NCI-H748 (cell line): ENCODE results near the gene GLRX3.

Experiments
- DNase-seq: peaks from one replicate; lab custom pipeline; 2025; ENCODE audit not compliant: unreplicated experiment; lab: John Stamatoyannopoulos, UW

Gene GLRX3

DNA sequence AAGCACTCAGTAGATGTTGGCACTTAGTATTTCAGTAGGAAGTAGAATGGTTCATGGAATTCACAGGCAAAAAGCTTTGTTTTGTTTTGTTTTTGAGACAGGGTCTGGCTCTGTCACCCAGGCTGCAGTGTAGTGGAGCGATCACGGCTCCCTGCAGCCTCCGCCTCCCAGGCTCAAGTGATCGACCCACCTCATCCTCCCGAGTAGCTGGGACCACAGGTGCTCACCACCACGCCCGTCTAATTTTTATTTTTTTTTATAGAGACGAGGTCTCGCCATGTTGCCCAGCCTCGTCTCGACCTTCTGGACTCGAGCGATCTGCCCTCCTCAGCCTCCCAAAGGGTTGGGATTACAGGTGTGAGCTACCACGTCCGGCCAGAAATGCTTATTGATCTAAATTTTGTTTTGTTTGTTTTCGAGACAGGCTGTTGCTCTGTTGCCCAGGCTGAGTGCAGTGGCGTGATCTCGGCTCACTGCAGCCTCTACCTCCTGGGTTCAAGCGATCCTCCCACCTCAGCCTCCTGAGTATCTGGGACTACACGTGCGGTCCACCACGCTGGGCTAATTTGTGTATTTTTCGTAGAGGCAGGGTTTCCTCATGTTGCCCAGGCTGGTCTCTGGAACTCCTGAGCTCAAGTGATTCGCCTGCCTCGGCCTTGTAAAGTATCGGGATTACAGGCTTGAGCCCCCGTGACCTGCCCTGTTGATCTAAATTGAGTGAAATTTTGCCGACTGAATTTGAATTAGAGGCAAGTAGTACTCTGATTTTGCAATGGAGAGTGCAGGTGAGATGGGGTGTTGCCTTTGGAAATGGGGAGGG lies 1.7 kb downstream of the GLRX3 start:
- DNase-seq: no peak

GRCh38 chr10:130138479-130138866 lies 2.3 kb downstream of the GLRX3 start:
- DNase-seq: peak; percentile 68

- no peak for DNase-seq
Measured at GRCh38 chr10:130140425-130140824, 4.2 kb downstream of the GLRX3 start.

DNA sequence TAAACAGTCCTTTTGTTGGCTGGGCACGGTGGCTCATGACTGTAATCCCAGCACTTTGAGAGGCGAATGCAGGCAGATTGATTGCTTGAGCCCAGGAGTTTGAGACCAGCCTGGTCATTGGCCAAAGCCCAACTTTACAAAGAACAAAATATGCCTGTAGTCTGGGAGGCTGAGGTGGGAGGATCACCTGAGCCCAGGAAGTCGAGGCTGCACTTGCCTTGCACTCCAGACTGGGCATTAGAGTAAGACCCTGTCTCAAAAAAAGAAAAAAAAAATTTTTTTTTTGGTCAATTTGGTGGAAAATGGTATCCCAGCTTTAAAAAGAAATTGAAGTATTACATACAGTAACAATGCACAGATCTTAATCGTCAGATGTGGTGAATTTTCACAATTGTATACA lies 4.8 kb downstream of the GLRX3 start:
- DNase-seq: no peak

DNA sequence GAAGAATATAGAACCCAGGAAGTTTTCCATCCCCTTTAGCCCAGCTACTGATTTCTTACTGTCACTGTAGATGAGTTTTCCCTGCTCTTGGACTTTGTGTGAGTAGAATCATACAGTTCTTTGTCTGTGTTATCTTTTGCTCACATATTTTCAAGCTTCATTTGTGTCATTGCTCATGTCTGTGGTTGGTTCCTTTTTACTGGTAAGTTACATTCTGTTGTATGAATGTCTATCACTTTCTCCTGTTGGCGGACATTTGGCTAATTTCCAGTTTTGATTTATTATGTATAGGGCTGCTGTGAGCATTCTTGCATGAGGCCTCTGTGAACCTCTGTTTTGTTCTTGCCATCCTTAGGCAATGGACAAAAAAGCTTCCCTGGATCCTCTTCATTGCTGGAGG lies 5.3 kb downstream of the GLRX3 start:
- no peak for DNase-seq

DNA sequence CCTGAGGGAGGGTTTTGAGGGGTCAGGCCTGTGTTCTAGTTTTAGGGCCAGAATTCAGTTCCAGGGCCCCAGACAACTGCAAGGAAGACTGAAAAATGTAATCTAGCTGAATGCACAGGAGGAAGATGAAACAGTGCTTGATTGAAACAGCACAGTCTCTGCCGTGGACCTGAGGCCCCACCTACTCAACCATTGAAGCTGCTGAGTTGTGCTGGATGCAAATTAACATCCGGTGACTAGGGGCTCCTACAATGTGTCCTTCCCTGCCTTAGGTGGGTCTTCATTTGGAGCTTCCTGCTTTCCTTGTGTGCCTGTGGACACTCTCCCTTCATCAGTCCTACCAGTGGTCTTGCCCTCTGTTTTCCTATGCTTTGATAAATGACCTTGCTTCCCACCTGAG lies 5.7 kb downstream of the GLRX3 start:
- no peak for DNase-seq

DNA sequence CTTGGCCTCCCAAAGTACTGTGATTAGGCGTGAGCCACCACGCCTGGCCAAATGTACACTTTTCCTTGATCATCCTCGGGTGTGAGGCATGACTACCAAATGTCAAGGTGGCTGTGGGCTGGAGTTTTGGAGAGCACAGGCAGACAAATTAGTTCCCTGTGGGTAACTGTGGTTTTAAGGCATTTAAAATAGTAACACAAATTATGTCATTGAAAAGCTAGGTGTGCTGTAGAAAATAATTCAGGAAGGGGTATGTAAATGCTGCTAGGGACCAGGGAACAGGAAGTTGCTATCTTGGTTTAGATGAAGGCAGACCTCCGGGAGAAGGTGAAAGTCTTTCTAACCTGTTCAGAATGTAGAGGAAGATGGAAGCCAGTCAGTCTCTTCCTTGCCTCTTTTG lies 9.9 kb downstream of the GLRX3 start:
- no peak for DNase-seq

DNA sequence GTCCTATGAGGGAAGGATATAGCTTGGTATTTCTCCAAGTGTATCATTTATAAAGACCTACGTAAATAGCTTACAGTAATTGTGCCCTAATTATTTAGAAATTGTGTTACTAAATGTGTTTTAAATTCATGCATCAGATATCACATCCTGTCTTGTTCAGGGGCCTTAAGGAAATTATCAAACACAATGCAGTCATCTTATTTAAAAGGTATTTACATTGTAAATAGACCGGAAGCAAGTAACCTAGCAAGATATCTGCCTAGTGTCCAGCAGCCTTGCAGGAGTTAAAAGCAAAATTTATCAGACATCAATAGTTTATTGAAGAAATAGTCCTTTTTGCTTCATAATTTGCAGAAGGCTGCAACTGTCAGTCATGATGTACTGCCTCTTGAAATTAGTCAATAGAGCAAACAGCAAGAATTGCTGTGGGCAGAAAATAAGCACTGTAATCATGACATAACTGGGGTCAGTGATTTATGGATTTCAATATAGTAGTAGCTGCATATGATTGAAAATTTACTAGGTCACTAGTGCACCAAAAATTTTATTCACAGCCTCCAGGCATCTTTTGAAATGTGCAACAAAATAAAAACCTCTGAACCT lies 23.1 kb downstream of the GLRX3 start:
- no peak for DNase-seq

DNA sequence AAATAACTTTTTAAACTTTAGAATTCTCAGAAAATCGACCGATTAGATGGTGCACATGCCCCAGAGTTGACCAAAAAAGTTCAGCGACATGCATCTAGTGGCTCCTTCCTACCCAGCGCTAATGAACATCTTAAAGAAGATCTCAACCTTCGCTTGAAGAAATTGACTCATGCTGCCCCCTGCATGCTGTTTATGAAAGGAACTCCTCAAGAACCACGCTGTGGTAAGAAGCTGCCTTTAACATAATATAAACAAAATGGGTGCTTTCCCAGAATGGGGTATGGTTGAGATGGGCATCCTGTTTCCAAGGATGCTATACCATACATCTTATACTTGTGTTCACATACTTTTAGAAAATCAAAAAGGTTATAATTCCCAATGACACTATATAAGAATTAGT lies 24.6 kb downstream of the GLRX3 start:
- DNase-seq: no peak

GRCh38 chr10:130161331-130161730 lies 25.1 kb downstream of the GLRX3 start:
- no peak for DNase-seq

DNA sequence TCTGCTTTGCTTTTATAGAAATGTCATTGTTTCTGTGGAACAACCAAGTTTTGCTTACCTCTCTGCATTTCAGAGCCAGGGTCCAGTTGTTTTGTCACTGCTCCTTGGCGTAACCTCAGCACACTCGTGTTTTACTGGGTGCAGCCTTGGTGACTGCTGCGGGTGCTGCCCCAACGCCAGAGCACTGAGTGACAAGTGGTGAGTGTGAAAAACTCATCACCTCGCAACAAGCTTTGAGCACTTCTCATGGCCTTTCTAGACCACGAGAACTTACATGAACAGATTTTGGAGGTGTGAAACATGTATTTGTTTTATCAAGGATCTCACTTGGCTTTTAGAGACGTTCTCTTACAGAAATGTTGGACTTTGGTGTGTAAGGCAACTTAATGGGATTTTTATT lies 31.0 kb downstream of the GLRX3 start:
- no peak for DNase-seq

GRCh38 chr10:130167707-130168106 lies 31.5 kb downstream of the GLRX3 start:
- DNase-seq: no peak

DNA sequence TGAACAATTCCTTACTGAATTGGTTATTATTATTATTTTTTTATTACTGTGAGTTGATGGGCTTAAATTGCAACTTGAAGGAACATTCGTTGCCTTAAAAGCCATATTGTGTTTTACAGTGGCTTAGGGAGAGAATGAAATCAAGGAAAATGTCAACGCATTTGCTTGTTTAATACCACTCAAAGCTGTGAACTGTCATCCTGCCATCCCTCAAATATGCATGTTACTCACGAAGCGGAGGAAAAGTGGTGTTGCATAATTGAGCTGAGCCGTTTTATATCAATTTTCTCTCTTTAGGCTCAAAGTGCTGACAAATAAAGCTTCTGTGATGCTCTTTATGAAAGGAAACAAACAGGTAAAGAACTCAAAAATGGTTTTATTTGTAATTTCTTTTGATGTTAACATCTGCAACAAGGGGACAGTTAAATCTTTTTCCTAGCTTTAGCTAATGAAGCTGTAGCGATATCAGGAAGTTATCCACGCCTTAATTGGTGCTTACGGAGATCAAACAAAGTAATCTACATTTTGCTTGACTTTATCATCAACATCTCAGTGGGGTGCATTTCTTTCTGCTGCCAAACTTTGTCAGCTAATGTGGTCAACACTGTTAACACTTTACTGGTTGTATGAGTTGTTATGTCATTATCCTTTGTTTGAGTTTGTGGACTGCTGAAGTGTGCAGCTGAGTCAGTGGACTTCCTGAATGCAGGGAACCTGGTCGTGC lies 33.1 kb downstream of the GLRX3 start:
- peak; percentile 89 for DNase-seq

DNA sequence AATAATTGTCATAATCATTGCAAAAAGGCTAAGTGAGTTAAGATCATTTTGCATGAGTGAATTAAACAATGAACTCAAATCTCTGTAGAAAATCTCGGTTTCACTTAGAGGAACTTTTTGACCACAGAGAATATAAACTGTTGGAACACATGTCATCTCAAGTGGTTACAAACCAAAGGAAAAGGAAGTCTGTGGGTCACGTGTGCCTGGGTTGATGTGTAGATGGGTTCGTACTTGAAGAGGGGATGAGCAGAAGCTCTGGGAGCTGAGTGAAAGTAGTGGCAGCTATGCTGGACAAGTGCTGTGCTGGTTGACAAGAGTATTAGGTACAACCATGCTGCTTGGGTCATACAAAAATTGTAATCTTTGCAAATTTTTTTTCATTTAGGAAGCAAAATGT lies 35.0 kb downstream of the GLRX3 start:
- no peak for DNase-seq

- DNase-seq: no peak
Measured at GRCh38 chr10:130174328-130174727, 38.1 kb downstream of the GLRX3 start.

DNA sequence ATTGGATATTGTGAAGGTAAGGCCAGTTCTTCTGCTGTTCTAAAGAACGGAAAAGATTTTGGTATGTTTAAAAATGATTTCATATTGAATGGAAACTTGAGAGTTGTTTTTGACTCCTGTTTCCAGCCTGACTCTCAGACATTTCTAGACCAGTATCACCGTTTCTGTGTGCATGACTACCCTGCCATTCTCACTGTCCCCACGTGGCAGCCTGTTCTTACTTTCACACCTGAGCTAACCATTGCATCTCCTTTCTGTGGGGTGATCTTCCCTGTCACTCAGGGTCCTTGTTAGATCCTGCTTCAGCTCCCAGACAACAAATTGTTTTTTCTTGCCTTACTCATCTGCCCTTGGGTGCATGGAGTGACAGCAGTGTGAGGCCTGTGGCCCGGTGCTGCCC lies 38.9 kb downstream of the GLRX3 start:
- no peak for DNase-seq

- no peak for DNase-seq
Measured at GRCh38 chr10:130177250-130177649, 41.1 kb downstream of the GLRX3 start.

DNA sequence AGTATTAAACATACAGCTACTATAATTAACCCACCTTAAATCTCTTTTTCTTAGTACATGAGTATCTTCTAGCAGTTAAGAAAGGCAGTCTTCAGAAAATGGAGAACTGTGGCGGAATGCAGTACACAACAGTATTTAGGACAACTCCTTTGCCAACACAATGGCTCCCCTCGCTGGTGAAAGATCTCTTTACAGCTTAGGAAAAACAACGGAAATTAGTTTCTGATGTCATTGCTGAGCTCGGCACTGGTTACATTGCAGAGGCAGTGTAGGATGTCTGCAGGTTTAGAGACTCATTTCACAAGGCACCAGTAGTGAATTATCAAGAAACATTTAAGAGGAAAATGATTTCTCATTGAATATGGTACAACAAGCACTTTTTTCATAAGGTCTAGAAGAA lies 43.4 kb downstream of the GLRX3 start:
- DNase-seq: peak; percentile 53

GRCh38 chr10:130180416-130180815 lies 44.2 kb downstream of the GLRX3 start:
- no peak for DNase-seq

DNA sequence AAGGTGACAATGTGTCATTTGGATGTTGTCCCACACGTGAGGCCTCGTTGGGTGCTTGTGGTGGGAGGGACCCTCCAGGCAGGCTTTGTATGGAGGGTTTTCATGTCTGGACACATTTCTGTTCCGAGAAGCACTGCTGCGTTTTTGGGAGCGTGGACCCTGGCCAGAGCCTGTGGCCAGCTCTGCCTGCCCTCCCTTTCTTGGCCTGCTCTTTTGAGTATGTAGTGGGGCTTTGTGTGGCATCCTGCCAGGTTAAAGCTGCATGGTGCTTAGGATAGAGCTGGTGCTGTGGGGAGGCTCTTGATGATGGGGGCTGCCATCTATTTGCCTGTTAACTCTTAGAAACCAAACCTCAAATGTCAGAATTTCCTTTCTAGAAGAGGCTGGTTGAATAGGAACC lies 45.7 kb downstream of the GLRX3 start:
- DNase-seq: no peak

GRCh38 chr10:130185591-130185990 lies 49.4 kb downstream of the GLRX3 start:
- no peak for DNase-seq
